ENCODE data around the gene TNFSF9.

Gene TNFSF9, protein sequence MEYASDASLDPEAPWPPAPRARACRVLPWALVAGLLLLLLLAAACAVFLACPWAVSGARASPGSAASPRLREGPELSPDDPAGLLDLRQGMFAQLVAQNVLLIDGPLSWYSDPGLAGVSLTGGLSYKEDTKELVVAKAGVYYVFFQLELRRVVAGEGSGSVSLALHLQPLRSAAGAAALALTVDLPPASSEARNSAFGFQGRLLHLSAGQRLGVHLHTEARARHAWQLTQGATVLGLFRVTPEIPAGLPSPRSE

DNA sequence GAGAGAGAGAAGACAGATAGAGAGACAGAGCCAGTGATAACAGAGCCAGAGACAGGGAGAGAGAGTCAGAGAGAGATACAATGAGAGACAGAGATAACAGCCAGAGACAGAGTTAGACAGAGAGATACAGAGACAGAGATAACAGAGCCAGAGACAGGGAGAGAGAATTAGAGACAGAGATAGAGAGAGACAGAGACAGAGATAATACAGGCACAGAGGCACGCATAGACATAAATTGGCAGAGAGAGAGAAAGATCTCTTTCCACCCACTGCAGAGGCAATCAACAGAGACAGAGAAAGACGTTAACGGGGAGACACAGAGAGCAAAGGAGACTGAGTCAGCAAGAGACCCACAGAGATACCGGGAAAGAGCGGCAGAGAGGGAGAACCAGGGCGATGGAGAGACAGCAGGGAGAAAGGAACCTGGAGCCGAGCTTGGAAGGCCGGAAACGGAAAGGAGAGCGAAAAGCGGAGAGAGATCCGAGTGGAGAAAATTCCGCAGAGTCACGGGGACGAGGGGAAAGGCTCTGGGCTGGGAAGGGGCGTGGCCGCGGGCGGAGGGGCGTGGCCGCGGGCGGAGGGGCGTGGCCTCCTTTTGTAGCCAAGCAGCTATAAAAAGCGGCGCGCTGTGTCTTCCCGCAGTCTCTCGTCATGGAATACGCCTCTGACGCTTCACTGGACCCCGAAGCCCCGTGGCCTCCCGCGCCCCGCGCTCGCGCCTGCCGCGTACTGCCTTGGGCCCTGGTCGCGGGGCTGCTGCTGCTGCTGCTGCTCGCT lies at the start of gene TNFSF9:
TNFSF9 (plus strand) TSS at position 641 of the 777 bp plus-strand sequence; CDS start at position 652, 11 bp downstream.
- peaks cover 49 to 74% (median 62%) of the 10 kb centered on the region in 10 experiments for H3K4me1 ChIP-seq
- H3K27me3 ChIP-seq, result no peaks in the 10 kb centered on the region
- TF ChIP-seq Cebpa-rat (IDR thresholded peaks at IDR 0.05), result no peak
- H3K36me3 ChIP-seq, result peaks cover 11 to 13% (median 12%) of the 10 kb centered on the region in 11 experiments
- peak within 1 kb of the TSS; percentile 90 to 99 (median 95) for H3K9ac ChIP-seq
- peak within 1 kb of the TSS; percentile 88 to 97 (median 92) for H3K27ac ChIP-seq
- peaks cover 5 to 39% (median 17%) of the 10 kb centered on the region in 11 experiments; a peak in 16 of 22 replicates for H4K20me1 ChIP-seq
- H3K4me3 ChIP-seq, result peak within 1 kb of the TSS; percentile 83 to 100 (median 96)
- peak within 1 kb of the TSS; percentile 81 to 99 (median 97) for H3K4me2 ChIP-seq
- peaks cover 0 to 3% (median 0%) of the 10 kb centered on the region in 11 experiments; a peak in 1 of 22 replicates for H3K9me3 ChIP-seq (replicated peaks in 1 of 11)

DNA sequence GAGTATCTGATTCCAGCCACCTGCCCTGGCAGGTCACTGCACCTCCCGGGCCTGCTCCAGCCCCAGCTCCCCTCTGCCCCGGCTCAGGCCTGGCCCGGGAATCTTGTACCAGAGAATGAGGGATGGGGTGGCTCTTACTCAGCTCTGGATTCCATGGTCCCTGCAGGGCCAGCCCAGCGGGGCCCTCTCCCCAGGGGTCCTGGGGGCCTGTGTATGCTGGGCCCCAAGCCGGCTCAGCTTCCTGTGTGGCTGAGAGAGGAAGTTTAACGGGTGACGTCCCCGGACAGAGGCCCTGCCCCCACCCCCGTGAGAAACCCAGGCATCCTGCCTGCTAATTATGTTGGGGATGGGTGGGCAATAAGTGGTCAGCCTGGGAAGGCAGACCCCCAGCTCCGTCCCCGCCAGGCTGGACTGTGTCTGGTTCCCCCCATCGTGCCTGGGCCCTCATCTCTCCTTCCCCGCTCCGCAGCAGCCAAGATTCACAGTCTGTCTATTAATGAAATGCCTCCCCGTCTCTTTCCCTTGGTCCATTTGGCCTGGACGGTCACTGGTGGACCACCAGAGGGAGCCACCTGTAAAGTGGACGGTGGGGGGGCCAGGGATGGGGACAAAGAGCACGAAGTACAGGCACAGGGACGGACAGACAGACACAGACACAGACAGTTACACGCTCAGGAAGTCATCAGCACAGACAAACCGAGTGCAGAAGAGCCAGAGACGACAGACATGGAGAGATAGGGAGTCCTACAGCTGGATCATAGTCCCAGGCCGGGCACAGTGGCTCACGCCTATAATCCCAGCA lies 49.1 kb upstream of the TNFSF9 start, which contains the start of gene DENND1C:
DENND1C (minus strand) TSS at position 247 of the 802 bp plus-strand sequence; CDS start at position 155, 92 bp downstream.
- Histone ChIP-seq H3K27me3 (no peaks in the 10 kb centered on the region), H3K4me1 (peaks cover 19 to 47% (median 41%) of the 10 kb centered on the region in 10 experiments), H3K9me3 (replicated peaks in 1 of 11) (peaks cover 0 to 11% (median 0%) of the 10 kb centered on the region in 11 experiments; a peak in 9 of 22 replicates), H3K9ac (peak within 1 kb of the TSS; percentile 81 to 95 (median 84)), H4K20me1 (no peaks in the 10 kb centered on the region), H3K4me2 (peak within 1 kb of the TSS; percentile 86 to 99 (median 92)), H3K36me3 (peaks cover 2 to 28% (median 5%) of the 10 kb centered on the region in 11 experiments; a peak in 18 of 22 replicates), H3K27ac (peak within 1 kb of the TSS; percentile 83 to 94 (median 90)), H3K4me3 (peak within 1 kb of the TSS; percentile 60 to 89 (median 70))
- TF ChIP-seq Cebpa-rat (IDR thresholded peaks at IDR 0.05), result no peak

DNA sequence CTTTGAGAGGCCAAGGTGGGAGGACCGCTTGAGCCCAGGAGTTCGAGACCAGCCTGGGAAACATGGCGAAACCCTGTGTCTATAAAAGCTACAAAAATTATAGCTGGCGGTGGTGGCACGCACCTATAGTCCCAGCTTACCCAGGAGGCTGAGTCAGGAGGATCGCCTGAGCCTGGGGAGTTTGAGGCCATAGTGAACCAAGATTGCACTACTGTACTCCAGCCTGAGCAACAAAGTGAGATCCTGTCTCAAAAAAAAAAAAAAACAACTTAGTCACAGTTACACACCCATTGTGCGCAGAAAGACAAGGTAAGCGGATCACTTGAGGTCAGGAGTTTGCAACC lies 48.5 kb upstream of the TNFSF9 start:
- no peak for TF ChIP-seq Cebpa-rat (IDR thresholded peaks at IDR 0.05)
- Histone ChIP-seq H3K27me3 (no peaks in the 10 kb centered on the region), H3K4me2 (peak overlapping the region; percentile 86 to 99 (median 92)), H3K36me3 (peaks cover 0 to 23% (median 0%) of the 10 kb centered on the region in 11 experiments; a peak in 10 of 22 replicates), H3K4me1 (peaks cover 19 to 47% (median 41%) of the 10 kb centered on the region in 10 experiments), H4K20me1 (no peaks in the 10 kb centered on the region), H3K27ac (peak overlapping the region; percentile 83 to 94 (median 90)), H3K9me3 (replicated peaks in 1 of 11) (peaks cover 0 to 6% (median 0%) of the 10 kb centered on the region in 11 experiments; a peak in 3 of 22 replicates), H3K4me3 (peak overlapping the region in 8 of 10 experiments; percentile 60 to 89 (median 74); a peak in 9 of 20 replicates), H3K9ac (peak overlapping the region; percentile 81 to 95 (median 84); a peak in 20 of 22 replicates)

DNA sequence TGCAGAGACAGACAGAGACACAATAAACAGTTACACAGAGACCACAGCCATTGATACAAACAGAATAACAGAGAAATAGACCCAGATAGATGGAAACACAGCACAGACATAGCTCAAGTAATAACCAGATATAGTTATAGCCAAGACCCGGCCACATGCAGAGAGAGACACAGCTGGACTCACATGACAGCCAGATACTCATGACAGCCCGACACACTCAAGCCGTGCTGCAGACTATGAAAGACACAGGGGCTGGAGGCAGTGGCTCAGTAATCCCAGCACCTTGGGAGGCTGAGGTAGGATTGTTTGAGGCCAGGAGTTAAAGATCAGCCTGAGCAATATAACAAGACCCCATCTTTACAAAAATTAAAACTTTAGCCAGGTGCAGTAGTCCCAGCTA lies 47.6 kb upstream of the TNFSF9 start:
- Histone ChIP-seq H3K9me3 (replicated peaks in 1 of 11) (peaks cover 0 to 6% (median 0%) of the 10 kb centered on the region in 11 experiments; a peak in 3 of 22 replicates), H3K27ac (peak overlapping the region in 1 of 11 experiments; percentile 87; a peak in 2 of 22 replicates), H3K4me1 (peaks cover 19 to 47% (median 41%) of the 10 kb centered on the region in 10 experiments), H3K9ac (0 out of 22 replicates have a peak overlapping the region, but pooled peaks of 1 of the 11 experiments have one; percentile 15), H3K4me2 (peak overlapping the region in 4 of 11 experiments; percentile 6 to 99 (median 17); a peak in 6 of 22 replicates), H3K27me3 (no peaks in the 10 kb centered on the region), H4K20me1 (no peaks in the 10 kb centered on the region), H3K4me3 (no peak overlapping the region), H3K36me3 (peaks cover 0 to 14% (median 0%) of the 10 kb centered on the region in 11 experiments; a peak in 10 of 22 replicates)
- no peak for TF ChIP-seq Cebpa-rat (IDR thresholded peaks at IDR 0.05)

DNA sequence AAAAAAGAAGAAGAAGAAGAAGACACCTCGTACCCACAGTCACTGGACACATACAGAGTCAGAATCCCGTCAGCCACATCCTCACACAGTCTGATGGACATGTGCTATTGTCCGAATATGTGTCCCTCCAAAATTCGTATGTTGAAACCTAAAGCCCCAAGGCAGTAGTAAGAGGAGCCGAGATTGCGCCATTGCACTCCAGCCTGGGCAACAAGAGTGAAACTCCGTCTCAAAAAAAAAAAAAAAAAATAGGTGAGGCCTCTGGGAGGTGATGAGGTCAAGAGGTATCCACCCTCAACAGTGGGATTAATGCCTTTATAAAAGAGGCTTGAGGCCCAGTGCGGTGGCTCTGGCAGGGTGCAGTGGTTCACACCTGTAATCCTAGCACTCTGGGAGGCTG lies 46.6 kb upstream of the TNFSF9 start:
- H3K36me3 ChIP-seq, result peaks cover 0 to 4% (median 0%) of the 10 kb centered on the region in 11 experiments; a peak in 3 of 22 replicates
- H4K20me1 ChIP-seq, result no peaks in the 10 kb centered on the region
- no peak for TF ChIP-seq Cebpa-rat (IDR thresholded peaks at IDR 0.05)
- no peaks in the 10 kb centered on the region for H3K27me3 ChIP-seq
- no peak overlapping the region for H3K27ac ChIP-seq
- H3K4me1 ChIP-seq, result peaks cover 21 to 46% (median 42%) of the 10 kb centered on the region in 10 experiments
- H3K4me3 ChIP-seq, result no peak overlapping the region
- no peak overlapping the region for H3K4me2 ChIP-seq
- peaks cover 0 to 1% (median 0%) of the 10 kb centered on the region in 11 experiments; a peak in 2 of 22 replicates for H3K9me3 ChIP-seq (replicated peaks in 1 of 11)
- no peak overlapping the region for H3K9ac ChIP-seq

DNA sequence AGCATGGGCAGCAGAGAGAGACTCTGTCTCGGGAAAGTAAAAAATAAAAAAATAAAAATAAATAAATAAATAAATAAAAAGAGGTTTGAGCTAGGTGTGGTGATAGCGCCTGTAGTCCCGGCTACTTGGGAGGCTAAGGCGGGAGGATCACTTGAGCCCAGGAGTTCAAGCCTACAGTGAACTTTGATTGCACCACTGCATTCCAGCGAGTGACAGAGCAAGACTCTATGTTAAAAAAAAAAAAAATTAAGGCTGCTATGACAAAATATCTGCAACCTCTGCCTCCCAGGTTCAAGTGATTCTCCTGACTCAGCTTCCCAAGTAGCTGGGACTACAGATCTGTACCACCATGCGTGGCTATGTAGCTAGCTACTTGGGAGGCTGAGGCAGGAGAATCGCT lies 46.0 kb upstream of the TNFSF9 start:
- Histone ChIP-seq H3K27me3 (no peaks in the 10 kb centered on the region), H3K4me1 (peaks cover 27 to 46% (median 38%) of the 10 kb centered on the region in 10 experiments), H3K27ac (no peak overlapping the region), H4K20me1 (no peaks in the 10 kb centered on the region), H3K9me3 (replicated peaks in 1 of 11) (no peaks in the 10 kb centered on the region), H3K36me3 (no peaks in the 10 kb centered on the region), H3K4me3 (no peak overlapping the region), H3K9ac (no peak overlapping the region), H3K4me2 (no peak overlapping the region)
- TF ChIP-seq Cebpa-rat (IDR thresholded peaks at IDR 0.05), result no peak

DNA sequence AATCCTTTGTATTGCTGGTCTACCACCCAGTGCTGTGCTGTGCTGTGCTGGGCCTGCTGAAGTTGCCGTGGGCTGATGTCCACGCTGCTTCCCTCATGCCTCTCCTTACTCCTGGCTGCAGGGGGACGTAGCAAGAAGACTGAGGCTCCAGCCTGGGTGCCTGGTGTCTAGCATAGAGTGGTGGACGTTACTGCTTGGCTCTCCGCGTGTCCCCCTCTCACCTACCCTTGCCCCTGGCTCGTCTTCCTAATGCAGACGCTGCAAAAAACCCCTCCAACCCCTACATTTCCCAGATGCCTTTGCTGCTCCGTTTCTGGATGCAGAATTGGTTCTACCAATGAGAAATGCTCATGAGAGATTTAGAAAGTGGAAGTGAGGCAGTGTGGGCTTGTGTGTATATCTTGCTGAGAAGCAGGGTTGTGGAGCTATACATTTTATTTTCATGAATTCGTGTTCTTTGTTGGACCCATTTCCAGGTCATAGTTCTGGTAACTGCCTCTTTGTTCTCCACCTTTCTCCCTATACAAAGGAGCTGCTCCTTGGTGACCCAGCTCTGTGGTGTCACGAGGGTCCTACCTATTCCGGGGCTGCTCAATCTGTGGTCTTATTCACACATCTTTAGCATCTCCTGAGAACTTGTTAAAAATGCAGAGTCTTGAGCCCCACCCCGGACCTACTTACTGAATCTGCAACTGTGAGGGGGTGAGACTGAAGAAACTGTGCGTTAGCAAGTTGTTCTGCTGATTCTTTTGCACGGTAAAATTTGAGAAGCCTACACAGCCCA lies 41.4 kb upstream of the TNFSF9 start:
- Histone ChIP-seq H3K36me3 (peaks cover 0 to 9% (median 4%) of the 10 kb centered on the region in 11 experiments; a peak in 11 of 22 replicates), H3K9ac (no peak overlapping the region; a peak in 1 of 22 replicates), H3K4me3 (no peak overlapping the region), H4K20me1 (no peaks in the 10 kb centered on the region), H3K27me3 (no peaks in the 10 kb centered on the region), H3K9me3 (replicated peaks in 1 of 11) (peaks cover 7 to 18% (median 11%) of the 10 kb centered on the region in 11 experiments; a peak in 17 of 22 replicates), H3K4me1 (peaks cover 0 to 13% (median 8%) of the 10 kb centered on the region in 10 experiments; a peak in 10 of 20 replicates), H3K27ac (no peak overlapping the region), H3K4me2 (peak overlapping the region in 4 of 11 experiments; percentile 16 to 66 (median 34); a peak in 6 of 22 replicates)
- TF ChIP-seq Cebpa-rat (IDR thresholded peaks at IDR 0.05), result no peak
